CD4-positive, alpha-beta T cell (primary cell): ENCODE measurements around the gene TAF4. TPM values are rescaled to one million over a fixed set of nuclear protein-coding genes. Genes with fewer than 3 reads are reported as not detected.

Experiments used
- ATAC-seq: fragments of 200-7000 bp; cut with Tn5 transposase; one replicate; pipeline ENCODE4 v1.10.0; 2022; ENCODE audit warnings: mild to moderate bottlenecking; ENCODE audit not compliant: poor library complexity
- CTCF ChIA-PET: fragments of 350-600 bp; sonication (Branson Sonifier 250); formaldehyde crosslinking; loops from one replicate; lab custom pipeline; 2021; ENCODE audit warnings: antibody characterized with exemption, inconsistent platforms; lab: Charles Lee
- POLR2A ChIA-PET: fragments of 350-600 bp; sonication (Branson Sonifier 250); formaldehyde crosslinking; loops from one replicate; lab custom pipeline; 2021; ENCODE audit warnings: antibody characterized with exemption, inconsistent platforms; lab: Charles Lee
- DNase-seq, 14 experiments: peaks; one replicate each; pipeline ENCODE4 v3.0.0-alpha.2; 2013 to 2020; ENCODE audit warnings: mixed read lengths in 2 of 14
- H3K27ac ChIP-seq, 2 donors: one replicate each; pipeline versions ENCODE4 v1.5.1 to v1.7.0; 2013; ENCODE audit warnings: low read length in 2 of 2, low read depth in 1 of 2, mild to moderate bottlenecking in 1 of 2
- H3K27me3 ChIP-seq, 2 experiments: 1 replicate in 1 of 2; 2 replicates in 1 of 2; pipeline versions ENCODE4 v1.6.1 to v1.7.0; 2013; ENCODE audit warnings: low read length in 2 of 2, control low read depth in 1 of 2, mild to moderate bottlenecking in 1 of 2, moderate library complexity in 1 of 2; ENCODE audit not compliant: insufficient read depth in 2 of 2, control insufficient read depth in 1 of 2
- H3K36me3 ChIP-seq: one replicate; pipeline ENCODE4 v1.6.1; 2013; ENCODE audit warnings: low read length, control low read depth; ENCODE audit not compliant: insufficient read depth
- H3K4me1 ChIP-seq: one replicate; pipeline ENCODE4 v1.6.1; 2013; ENCODE audit warnings: low read length, control low read depth; ENCODE audit not compliant: insufficient read depth
- H3K4me3 ChIP-seq: one replicate; pipeline ENCODE4 v1.5.1; 2013; ENCODE audit warnings: mild to moderate bottlenecking, low read length, moderate library complexity
- H3K9me3 ChIP-seq, 2 experiments: 1 replicate in 1 of 2; 2 replicates in 1 of 2; pipeline versions ENCODE4 v1.6.1 to v1.7.0; 2013; ENCODE audit warnings: low read length in 2 of 2, mild to moderate bottlenecking in 2 of 2, control low read depth in 1 of 2, moderate library complexity in 1 of 2; ENCODE audit not compliant: control insufficient read depth in 1 of 2, insufficient read depth in 1 of 2
- H3K27ac Mint-ChIP-seq: one replicate; pipeline ENCODE4 v1.8.0; 2020; ENCODE audit warnings: mixed read lengths
- H3K27me3 Mint-ChIP-seq: one replicate; pipeline ENCODE4 v1.8.0; 2021; ENCODE audit warnings: mixed read lengths
- H3K36me3 Mint-ChIP-seq: one replicate; pipeline ENCODE4 v1.8.0; 2021; ENCODE audit warnings: low read depth, mixed read lengths
- H3K4me1 Mint-ChIP-seq: one replicate; pipeline ENCODE4 v1.8.0; 2021; ENCODE audit warnings: low read depth, mixed read lengths
- H3K4me3 Mint-ChIP-seq: one replicate; pipeline ENCODE4 v1.8.0; 2020; ENCODE audit warnings: mild to moderate bottlenecking, mixed read lengths
- H3K9me3 Mint-ChIP-seq: one replicate; pipeline ENCODE4 v1.8.0; 2020; ENCODE audit warnings: mixed read lengths
- CTCF ChIP-seq: fragments of 200-600 bp; IDR thresholded peaks from one replicate; pipeline ENCODE4 v1.8.0; 2022; ENCODE audit warnings: antibody characterized with exemption, mild to moderate bottlenecking
- intact Hi-C, 2 experiments: fragments of 100-400 bp; cut with DNase I in 1 of 2; cut with micrococcal nuclease in 1 of 2; formaldehyde crosslinking; loops; one replicate each; pipeline versions ENCODE4 v1.15.1 to v1.9.0; 2023 to 2025; cut with DNase I, micrococcal nuclease
- total RNA-seq, 174 experiments: library from RNA in 2 of 174; stranded (reverse) in 2 of 174; gene quantifications; one replicate each; pipeline ENCODE4 v1.2.3 and lab custom pipeline; 2021 to 2026

The TAF4 gene
- total RNA-seq, 2 experiments from 2014 or later: 11.1 to 12.5 TPM

GRCh38 chr20:62001178-62001715 is 64.4 kb downstream of the TAF4 start:
- Histone ChIP-seq H3K27me3 (no peaks in the 10 kb centered on the region), H3K4me3 (no peak overlapping the region), H3K9me3 (no peaks in the 10 kb centered on the region), H3K27ac (no peak overlapping the region), H3K36me3 (peaks cover 76% of the 10 kb centered on the region), H3K4me1 (no peaks in the 10 kb centered on the region)
- no peaks in the 10 kb centered on the region for H3K27me3 Mint-ChIP-seq
- H3K36me3 Mint-ChIP-seq: peaks cover 80% of the 10 kb centered on the region
- no peak for ATAC-seq
- no peak overlapping the region for H3K27ac Mint-ChIP-seq
- H3K9me3 Mint-ChIP-seq: no peaks in the 10 kb centered on the region
- intact Hi-C loops: no loop called here
- no peaks in the 10 kb centered on the region for H3K4me1 Mint-ChIP-seq
- no peak for TF ChIP-seq CTCF
- ChIA-PET POLR2A (no interaction called here), CTCF (interaction anchor here (1.8 kb wide), 1 partner anchor 25 kb away, joined by 3 read pairs; no protein-coding TSS in a partner anchor)
- H3K4me3 Mint-ChIP-seq: no peak overlapping the region
- no peak for DNase-seq

- POLR2A ChIA-PET: no interaction called here
- no peak overlapping the region for H3K4me3 Mint-ChIP-seq
- H3K27me3 Mint-ChIP-seq: no peaks in the 10 kb centered on the region
- DNase-seq: no peak
- no peaks in the 10 kb centered on the region for H3K9me3 Mint-ChIP-seq
- Histone ChIP-seq H3K4me1 (no peaks in the 10 kb centered on the region), H3K4me3 (no peak overlapping the region), H3K27me3 (no peaks in the 10 kb centered on the region), H3K9me3 (no peaks in the 10 kb centered on the region), H3K27ac (no peak overlapping the region), H3K36me3 (peaks cover 71% of the 10 kb centered on the region)
- no peaks in the 10 kb centered on the region for H3K4me1 Mint-ChIP-seq
- TF ChIP-seq CTCF: no peak
- intact Hi-C loops: no loop called here
- no peak overlapping the region for H3K27ac Mint-ChIP-seq
- peaks cover 93% of the 10 kb centered on the region for H3K36me3 Mint-ChIP-seq
- CTCF ChIA-PET: no interaction called here
- ATAC-seq: no peak
Measured at GRCh38 chr20:61998343-61999121, 67.1 kb downstream of the TAF4 start.

- Mint-ChIP-seq H3K4me3 (no peak overlapping the region), H3K4me1 (no peaks in the 10 kb centered on the region), H3K27me3 (no peaks in the 10 kb centered on the region), H3K27ac (no peak overlapping the region), H3K36me3 (peaks cover 95% of the 10 kb centered on the region), H3K9me3 (no peaks in the 10 kb centered on the region)
- CTCF ChIA-PET: no interaction called here
- intact Hi-C loops: no loop called here
- Histone ChIP-seq H3K36me3 (peaks cover 73% of the 10 kb centered on the region), H3K9me3 (peaks cover 0 to 4% of the 10 kb centered on the region in 2 experiments), H3K4me3 (no peak overlapping the region), H3K27me3 (no peaks in the 10 kb centered on the region), H3K27ac (no peak overlapping the region), H3K4me1 (no peaks in the 10 kb centered on the region)
- ATAC-seq: no peak
- no peak for TF ChIP-seq CTCF
- POLR2A ChIA-PET: no interaction called here
- no peak for DNase-seq
Measured at GRCh38 chr20:61997891-61998290, 67.8 kb downstream of the TAF4 start.
